SK-N-SH treated with all-trans-retinoic acid at 6 μM for 48 hours (cell line): ENCODE data around the gene RBM38.

Experiments
- ATAC-seq: fragments of 200-7000 bp; cut with Tn5 transposase; 3 replicates; pipeline ENCODE4 v1.9.1; 2020; ENCODE audit warnings: mild to moderate bottlenecking, moderate library complexity
- ARNTL ChIP-seq: fragments of 450-650 bp; formaldehyde crosslinking; IDR thresholded peaks from 2 replicates; pipeline ENCODE4 v1.5.0; 2020; ENCODE audit warnings: low read depth, mild to moderate bottlenecking, moderate library complexity, borderline replicate concordance
- BACH2 ChIP-seq: fragments of 250-450 bp; sonication (Bioruptor Pico); IDR thresholded peaks from 2 replicates; pipeline ENCODE4 v1.9.0; 2021; ENCODE audit warnings: mild to moderate bottlenecking, borderline replicate concordance
- CSDC2 ChIP-seq: fragments of 250-450 bp; sonication (Bioruptor Pico); IDR thresholded peaks from 2 replicates; pipeline ENCODE4 v1.5.0; 2020; ENCODE audit warnings: mild to moderate bottlenecking, moderate library complexity
- CSRNP3 ChIP-seq: fragments of 250-450 bp; sonication (Bioruptor Pico); IDR thresholded peaks from 2 replicates; pipeline ENCODE4 v1.5.1; 2021; ENCODE audit warnings: mild to moderate bottlenecking, moderate library complexity
- ESRRG ChIP-seq: fragments of 250-450 bp; sonication (Bioruptor Pico); IDR thresholded peaks from 2 replicates; pipeline ENCODE4 v1.6.1; 2021; ENCODE audit warnings: mild to moderate bottlenecking
- GLIS3 ChIP-seq: fragments of 250-450 bp; sonication (Bioruptor Pico); IDR thresholded peaks from 2 replicates; pipeline ENCODE4 v1.5.0; 2020; ENCODE audit warnings: mild to moderate bottlenecking, moderate library complexity
- ISL1 ChIP-seq: fragments of 250-450 bp; sonication (Bioruptor Pico); IDR thresholded peaks from 2 replicates; pipeline ENCODE4 v2.1.2; 2022; ENCODE audit warnings: mild to moderate bottlenecking, moderate library complexity
- OSR1 ChIP-seq: fragments of 250-450 bp; sonication (Bioruptor Pico); IDR thresholded peaks from 2 replicates; pipeline ENCODE4 v1.8.0; 2022; ENCODE audit warnings: moderate library complexity, mild to moderate bottlenecking, inconsistent platforms
- PATZ1 ChIP-seq: fragments of 250-450 bp; sonication (Bioruptor Pico); IDR thresholded peaks from 2 replicates; pipeline ENCODE4 v1.8.0; 2020; ENCODE audit warnings: mild to moderate bottlenecking, moderate library complexity, borderline replicate concordance
- POU6F1 ChIP-seq: fragments of 250-450 bp; sonication (Bioruptor Pico); IDR thresholded peaks from 2 replicates; pipeline ENCODE4 v1.8.0; 2021; ENCODE audit warnings: low read depth, mild to moderate bottlenecking, moderate library complexity, borderline replicate concordance
- PPARA ChIP-seq: fragments of 250-450 bp; sonication (Bioruptor Pico); IDR thresholded peaks from 2 replicates; pipeline ENCODE4 v1.5.0; 2020; ENCODE audit warnings: mild to moderate bottlenecking, borderline replicate concordance
- RARB ChIP-seq: fragments of 250-450 bp; sonication (Bioruptor Pico); IDR thresholded peaks from 2 replicates; pipeline ENCODE4 v1.8.0; 2021; ENCODE audit warnings: mild to moderate bottlenecking, moderate library complexity
- SNAI2 ChIP-seq: fragments of 250-450 bp; sonication (Bioruptor Pico); IDR thresholded peaks from 2 replicates; pipeline ENCODE4 v1.5.0; 2020; ENCODE audit warnings: mild to moderate bottlenecking, moderate library complexity
- TCF4 ChIP-seq: fragments of 250-450 bp; sonication (Bioruptor Pico); IDR thresholded peaks from 2 replicates; pipeline ENCODE4 v1.8.0; 2021; ENCODE audit warnings: mild to moderate bottlenecking, moderate library complexity, borderline replicate concordance
- TOX ChIP-seq: fragments of 250-450 bp; sonication (Bioruptor Pico); IDR thresholded peaks from 2 replicates; pipeline ENCODE4 v1.8.0; 2021; ENCODE audit warnings: mild to moderate bottlenecking, moderate library complexity, borderline replicate concordance
- TSHZ2 ChIP-seq: fragments of 250-450 bp; sonication (Bioruptor Pico); IDR thresholded peaks from 2 replicates; pipeline ENCODE4 v1.5.0; 2020; ENCODE audit warnings: mild to moderate bottlenecking, moderate library complexity
- ZC3H10 ChIP-seq: fragments of 250-450 bp; sonication (Bioruptor Pico); IDR thresholded peaks from 2 replicates; pipeline ENCODE4 v1.5.1; 2021; ENCODE audit warnings: mild to moderate bottlenecking, moderate library complexity
- ZFP3 ChIP-seq: fragments of 250-450 bp; sonication (Bioruptor Pico); IDR thresholded peaks from 2 replicates; pipeline ENCODE4 v1.5.0; 2020; ENCODE audit warnings: mild to moderate bottlenecking, moderate library complexity
- ZFP30 ChIP-seq: fragments of 450-650 bp; formaldehyde crosslinking; IDR thresholded peaks from 2 replicates; pipeline ENCODE4 v1.5.0; 2022; ENCODE audit warnings: mild to moderate bottlenecking, moderate library complexity
- ZNF565 ChIP-seq: fragments of 450-650 bp; formaldehyde crosslinking; conservative IDR thresholded peaks from 2 replicates; pipeline ENCODE4 v1.5.0; 2020; ENCODE audit warnings: low read depth, mild to moderate bottlenecking, moderate library complexity
- ZNF70 ChIP-seq: fragments of 450-650 bp; formaldehyde crosslinking; IDR thresholded peaks from 2 replicates; pipeline ENCODE4 v1.5.0; 2020; ENCODE audit warnings: mild to moderate bottlenecking, moderate library complexity
- ZNF8 ChIP-seq: fragments of 450-650 bp; formaldehyde crosslinking; IDR thresholded peaks from 2 replicates; pipeline ENCODE4 v1.5.0; 2020; ENCODE audit warnings: mild to moderate bottlenecking, moderate library complexity

Gene RBM38

GRCh38 chr20:57371363-57371762 is 19.8 kb upstream of the RBM38 start (continued):
- TF ChIP-seq ZFP3 (CRISPR knock-in tag) = no peak

GRCh38 chr20:57372157-57372556 is 19.0 kb upstream of the RBM38 start:
- TF ChIP-seq POU6F1 (CRISPR knock-in tag) (no peak), ISL1 (CRISPR knock-in tag) (no peak), ZFP3 (CRISPR knock-in tag) (no peak), CSRNP3 (CRISPR knock-in tag) (no peak), ZC3H10 (no peak), ZNF565 (CRISPR knock-in tag) (no peak), PATZ1 (CRISPR knock-in tag) (no peak), ESRRG (no peak), PPARA (CRISPR knock-in tag) (no peak), ARNTL (no peak), GLIS3 (CRISPR knock-in tag) (no peak), ZFP30 (CRISPR knock-in tag) (no peak), TSHZ2 (CRISPR knock-in tag) (no peak), ZNF8 (no peak), TOX (CRISPR knock-in tag) (no peak), BACH2 (CRISPR knock-in tag) (no peak)

GRCh38 chr20:57372581-57373350 is 18.4 kb upstream of the RBM38 start:
- no peak for TF ChIP-seq GLIS3 (CRISPR knock-in tag)
- TF ChIP-seq ZNF70 = no peak
- no peak for TF ChIP-seq PATZ1 (CRISPR knock-in tag)
- no peak for TF ChIP-seq ARNTL
- TF ChIP-seq ZFP3 (CRISPR knock-in tag) = no peak
- TF ChIP-seq ISL1 (CRISPR knock-in tag) = no peak
- no peak for TF ChIP-seq CSDC2 (CRISPR knock-in tag)
- TF ChIP-seq PPARA (CRISPR knock-in tag) = no peak
- no peak for TF ChIP-seq TCF4
- TF ChIP-seq RARB = no peak
- TF ChIP-seq TOX (CRISPR knock-in tag) = no peak
- TF ChIP-seq TSHZ2 (CRISPR knock-in tag) = no peak
- no peak for TF ChIP-seq CSRNP3 (CRISPR knock-in tag)
- no peak for TF ChIP-seq ESRRG
- no peak for TF ChIP-seq ZC3H10
- TF ChIP-seq SNAI2 (CRISPR knock-in tag) = no peak
- TF ChIP-seq BACH2 (CRISPR knock-in tag) = no peak
- no peak for TF ChIP-seq OSR1 (CRISPR knock-in tag)
- TF ChIP-seq ZFP30 (CRISPR knock-in tag) = no peak
- ATAC-seq = no peak

More at GRCh38 chr20:57372157-57372556, 19.0 kb upstream of the RBM38 start:
- ATAC-seq = no peak
